ENCODE measurements around the gene PLEKHH2. TPM values are rescaled to one million over a fixed set of nuclear protein-coding genes. Genes with fewer than 3 reads are reported as not detected.
"Not testable (repeated sequence)": the region's sequence is repeated elsewhere in the genome, so short reads cannot be mapped to it uniquely, and the experiment has no call there.

The PLEKHH2 gene
- total and polyA plus RNA-seq, 11 donors: 0.10 to 6.5 (median 1.2) TPM

GRCh38 chr2:43718530-43719124 lies 81.6 kb downstream of the PLEKHH2 start:
- Histone ChIP-seq H3K4me1 (peaks cover 0 to 6% (median 0%) of the 10 kb centered on the region in 12 donors), H3K4me3 (no peak overlapping the region), H3K27ac (no peak overlapping the region), H3K36me3 (peaks cover 0 to 5% (median 0%) of the 10 kb centered on the region in 9 donors), H3K9me3 (no peaks in the 10 kb centered on the region), H3K27me3 (peaks cover 0 to 4% (median 0%) of the 10 kb centered on the region in 9 donors)
- DNase-seq (no peak), ATAC-seq (no peak)
- TF ChIP-seq POLR2A (IDR thresholded peaks at IDR 0.05): no peak
- no peak for TF ChIP-seq CTCF (IDR thresholded peaks at IDR 0.05)
- 83 to 89% (median 86%) methylated on average over 5 of the region's 5 CpGs for WGBS, 4 donors
- intact Hi-C loops (cut with DNase I): no loop called here

- Histone ChIP-seq H3K4me3 (no peak overlapping the region), H3K27me3 (peaks cover 0 to 4% (median 0%) of the 10 kb centered on the region in 9 donors), H3K27ac (peak overlapping the region in 4 of 12 donors; percentile 12 to 55 (median 34)), H3K4me1 (peaks cover 0 to 8% (median 0%) of the 10 kb centered on the region in 12 donors), H3K9me3 (no peaks in the 10 kb centered on the region), H3K36me3 (peaks cover 0 to 6% (median 0%) of the 10 kb centered on the region in 9 donors)
- ATAC-seq (peak; percentile 24 to 65 (median 40)), DNase-seq (no peak)
- TF ChIP-seq POLR2A (IDR thresholded peaks at IDR 0.05) (no peak), CTCF (IDR thresholded peaks at IDR 0.05) (no peak)
- 33 to 55% (median 44%) methylated on average over 4 of the region's 4 CpGs for WGBS, 4 donors
- intact Hi-C loops (cut with DNase I): no loop called here
Observed at GRCh38 chr2:43724728-43725526, 87.9 kb downstream of the PLEKHH2 start.

- DNase-seq: no peak
- TF ChIP-seq POLR2A (IDR thresholded peaks at IDR 0.05) (no peak), CTCF (IDR thresholded peaks at IDR 0.05) (no peak)
- Histone ChIP-seq H3K27me3 (peaks cover 0 to 4% (median 0%) of the 10 kb centered on the region in 9 donors), H3K27ac (peak overlapping the region in 4 of 12 donors; percentile 12 to 55 (median 34)), H3K4me1 (peaks cover 0 to 8% (median 0%) of the 10 kb centered on the region in 12 donors), H3K4me3 (no peak overlapping the region), H3K36me3 (peaks cover 0 to 4% (median 0%) of the 10 kb centered on the region in 9 donors), H3K9me3 (no peaks in the 10 kb centered on the region)
- intact Hi-C loops (cut with DNase I): no loop called here
- no peak for ATAC-seq
- WGBS, 4 donors: 93 to 98% (median 97%) methylated on average over 3 of the region's 3 CpGs
Observed at GRCh38 chr2:43725711-43726246, 88.7 kb downstream of the PLEKHH2 start.

GRCh38 chr2:43726961-43727633 lies 90.0 kb downstream of the PLEKHH2 start:
- DNase-seq; H3K9me3 ChIP-seq; H3K36me3 ChIP-seq; H3K27me3 ChIP-seq; H3K27ac ChIP-seq; ATAC-seq; intact Hi-C loops (cut with DNase I); H3K4me3 ChIP-seq; H3K4me1 ChIP-seq: not testable (repeated sequence)
- 75 to 81% (median 79%) methylated on average over 11 to 14 of the region's 14 CpGs for WGBS, 4 donors
